ENCODE results near the gene TRIL. TPM values are rescaled to one million over a fixed set of nuclear protein-coding genes. Genes with fewer than 3 reads are reported as not detected.

Gene TRIL
- total and polyA plus RNA-seq, 2 donors (not counting 3 experiments of a cell fraction or from before 2014, with no cell fraction given) = 0.52 to 1.8 TPM

DNA sequence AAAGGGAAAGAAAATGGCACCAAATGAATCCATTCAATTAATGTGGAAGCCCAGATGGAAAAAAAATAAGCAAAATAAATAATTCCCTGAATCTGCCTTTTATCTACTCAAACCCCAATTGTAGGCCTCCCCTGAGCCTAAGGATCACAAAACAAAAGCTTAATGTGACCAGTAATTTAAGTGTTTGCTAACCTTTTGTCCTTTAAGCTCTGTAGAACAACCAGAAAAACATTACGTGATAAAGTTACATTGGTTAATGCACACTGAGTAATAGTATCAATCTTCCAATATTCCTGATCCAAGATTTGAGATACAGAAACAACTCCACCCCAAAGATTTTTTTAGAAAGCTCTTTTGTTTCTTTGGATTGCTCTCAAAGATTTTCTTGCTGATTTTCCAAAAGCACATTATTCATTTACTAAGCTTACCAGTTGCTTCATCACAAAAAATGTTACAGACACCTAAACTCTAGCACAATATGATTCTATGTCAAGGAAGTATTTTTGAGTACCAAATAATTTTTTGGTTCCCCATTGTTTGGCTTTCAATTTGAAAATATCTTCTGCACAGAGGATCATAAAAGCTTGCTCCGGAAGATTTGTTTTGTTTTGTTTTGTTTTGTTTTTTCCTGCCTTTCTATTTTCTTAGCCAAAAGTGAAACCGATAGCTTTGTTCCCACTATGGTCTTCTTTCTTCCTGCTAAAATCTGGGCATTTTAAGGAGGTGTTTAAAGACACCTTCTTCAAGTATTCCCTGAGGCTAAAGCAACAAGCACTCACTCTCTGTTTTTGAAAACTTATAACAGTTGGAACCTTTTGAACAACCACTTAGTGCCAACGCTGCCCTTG, 54.2 kb downstream of the TRIL start:
- Histone ChIP-seq H3K9me3 (replicated peaks; ENCODE audit: control insufficient read depth, insufficient read depth, low read length) (no peaks in the 10 kb centered on the region), H3K4me1 (ENCODE audit: control insufficient read depth, extremely low read depth, insufficient read depth, low read length) (no peaks in the 10 kb centered on the region), H3K27ac (ENCODE audit: insufficient read depth, low read depth, low read length) (no peak overlapping the region), H2AFZ (ENCODE audit: low read depth, low read length) (no peak overlapping the region), H3K9ac (replicated peaks; ENCODE audit: extremely low read depth, insufficient read depth, low read length) (no peak overlapping the region), H3K36me3 (ENCODE audit: control insufficient read depth in 2 of 2, extremely low read depth in 1 of 2, insufficient read depth in 2 of 2, low read length in 2 of 2) (no peaks in the 10 kb centered on the region), H3K4me2 (ENCODE audit: insufficient read depth, low read length) (no peak overlapping the region), H3K9me1 (replicated peaks; ENCODE audit: control insufficient read depth, extremely low read depth, insufficient read depth, low read length) (no peaks in the 10 kb centered on the region), H3K79me2 (ENCODE audit: control insufficient read depth, insufficient read depth, low read length) (no peaks in the 10 kb centered on the region), H4K20me1 (replicated peaks; ENCODE audit: control insufficient read depth, extremely low read depth, insufficient read depth, low read length) (no peaks in the 10 kb centered on the region), H3K4me3 (replicated peaks in 1 of 3; ENCODE audit: insufficient read depth in 1 of 3, low read depth in 1 of 3, low read length in 3 of 3) (no peak overlapping the region), H3K27me3 (ENCODE audit: control insufficient read depth in 2 of 2, insufficient read depth in 2 of 2, low read length in 2 of 2) (peaks cover 2 to 14% of the 10 kb centered on the region in 2 experiments)
- FAIRE-seq (no peak), DNase-seq (ENCODE audit: low read depth, low spot score) (no peak)
- dilution Hi-C loops (cut with MboI; ENCODE audit: extremely low pct_ligation_motif_present, low sequenced_read_pairs) (no loop called here), intact Hi-C loops (cut with micrococcal nuclease) (no loop called here)
- CTCF ChIA-PET = interaction anchor here (1.2 to 3.8 kb wide), 3 partner anchors 16 to 203 kb away, joined by 3 to 14 read pairs (median 3); no protein-coding TSS in a partner anchor
- TF ChIP-seq GATA2 (IDR thresholded peaks at IDR 0.05; ENCODE audit: insufficient read depth, insufficient read length, low read depth, low read length) (no peak), MAX (IDR thresholded peaks at IDR 0.05; ENCODE audit: insufficient read depth, insufficient read length) (no peak), MYC (IDR thresholded peaks at IDR 0.05; ENCODE audit: low read depth, low read length) (no peak), POLR2A (IDR thresholded peaks at IDR 0.05; ENCODE audit: low read depth, low read length) (no peak), POLR2AphosphoS5 (IDR thresholded peaks at IDR 0.05; ENCODE audit: insufficient read depth, low read depth, low read length) (no peak), EZH2 (IDR thresholded peaks at IDR 0.05; ENCODE audit: borderline replicate concordance, low read depth, low read length, severe bottlenecking) (no peak), FOS (IDR thresholded peaks at IDR 0.05; ENCODE audit: borderline replicate concordance, insufficient read depth, low read length) (no peak), JUN (IDR thresholded peaks at IDR 0.05; ENCODE audit: borderline replicate concordance, insufficient read depth, insufficient read length, low read depth) (no peak), CTCF (IDR thresholded peaks at IDR 0.05; ENCODE audit: extremely low read depth in 1 of 2, insufficient read depth in 1 of 2, low read depth in 1 of 2, low read length in 2 of 2) (no peak)
- BruUV-seq (replicated peaks) = no TSS peak
- POLR2A ChIA-PET = no interaction called here

Other genes starting within 250 kb of the TRIL start
- not detected in 2 replicates for gene CPVL, start 188.2 kb upstream of the TRIL start, total RNA-seq
- 0.14 TPM in 1 of 2 replicates, not detected in the other for gene CPVL, start 188.2 kb upstream of the TRIL start, polyA plus RNA-seq
- gene CHN2, start 236.4 kb upstream of the TRIL start, total RNA-seq = 3.2 and 5.0 TPM in 2 replicates
- 0.56 and 1.4 TPM in 2 replicates for gene CHN2, start 236.4 kb upstream of the TRIL start, polyA plus RNA-seq

Data from endothelial cell of umbilical vein (primary cell).